Lung (tissue), 12 donors: ENCODE data around the gene CD8A. TPM values are rescaled to one million over a fixed set of nuclear protein-coding genes. Genes with fewer than 3 reads are reported as not detected.

Experiments used
- ATAC-seq: fragments of 200-7000 bp; cut with Tn5 transposase; one replicate; pipeline ENCODE4 v1.9.1; 2020; ENCODE audit warnings: moderate number of reproducible peaks; ENCODE audit not compliant: insufficient read depth, low FRiP score
- DNase-seq, 3 donors: peaks; one replicate each; pipeline ENCODE4 v3.0.0-alpha.2; 2013 to 2017
- H3K27ac ChIP-seq, 2 donors: one replicate each; pipeline ENCODE4 v1.5.1; 2013; ENCODE audit warnings: mild to moderate bottlenecking in 2 of 2, moderate library complexity in 2 of 2, control low read depth in 1 of 2, inconsistent platforms in 1 of 2, low read depth in 1 of 2, low read length in 1 of 2
- H3K27me3 ChIP-seq, 3 donors: one replicate each; pipeline ENCODE4 v1.5.1; 2013; ENCODE audit warnings: low read length in 2 of 3; ENCODE audit not compliant: control insufficient read depth in 3 of 3, insufficient read depth in 3 of 3
- H3K36me3 ChIP-seq, 4 donors: one replicate each; pipeline ENCODE4 v1.5.1; 2013; ENCODE audit warnings: low read length in 4 of 4, mild to moderate bottlenecking in 1 of 4, moderate library complexity in 1 of 4; ENCODE audit not compliant: control insufficient read depth in 4 of 4, insufficient read depth in 4 of 4
- H3K4me1 ChIP-seq, 5 donors: one replicate each; pipeline ENCODE4 v1.5.1; 2013; ENCODE audit warnings: low read length in 5 of 5, mild to moderate bottlenecking in 2 of 5, moderate library complexity in 1 of 5; ENCODE audit not compliant: control insufficient read depth in 5 of 5, insufficient read depth in 5 of 5
- H3K4me3 ChIP-seq: one replicate; pipeline ENCODE4 v1.5.1; 2013; ENCODE audit warnings: mild to moderate bottlenecking, control low read depth, moderate library complexity
- H3K9ac ChIP-seq, 2 donors: one replicate each; pipeline ENCODE4 v1.5.1; 2013; ENCODE audit warnings: low read length in 2 of 2, control low read depth in 1 of 2; ENCODE audit not compliant: insufficient read depth in 1 of 2
- H3K9me3 ChIP-seq, 4 donors: one replicate each; pipeline ENCODE4 v1.5.1; 2013; ENCODE audit warnings: low read length in 3 of 4, mild to moderate bottlenecking in 1 of 4, moderate library complexity in 1 of 4; ENCODE audit not compliant: control insufficient read depth in 4 of 4, insufficient read depth in 3 of 4
- CTCF ChIP-seq: IDR thresholded peaks from 2 replicates; pipeline ENCODE4 v1.5.1; 2012; ENCODE audit warnings: mild to moderate bottlenecking; ENCODE audit errors: control extremely low read depth, extremely low read depth
- WGBS, 2 donors: extraction: QIAGEN DNeasy Blood & Tissue Kit; methylation state at CpG; one replicate each; pipeline ENCODE4 v1.1.7; 2013; 5-methylcytosine and 5-hydroxymethylcytosine counted together
- polyA plus RNA-seq, 2 donors: library from polyadenylated mRNA; stranded (reverse); fragments of 200-250 nt; gene quantifications; one replicate each; pipeline ENCODE4 v1.2.1, GENCODE V29; 2013
- total RNA-seq, 2 donors: library from RNA; depleted of rRNA in 1 of 2; stranded (reverse); fragments of >200 nt in 1 of 2; gene quantifications; one replicate each; pipeline ENCODE4 v1.2.1, GENCODE V29; 2014 to 2021
- donor health status: control.
- donor health status: control.
- donor health status: Bipolar disorder and iron deficiency.
- donor health status: healthy.
- donor health status: DM: yes; HTN: yes; CAD: no.

CD8A gene
- total and polyA plus RNA-seq, 4 donors, result 1.1 to 3.7 (median 3.0) TPM

- DNase-seq (no peak), ATAC-seq (no peak)
- Histone ChIP-seq H3K4me1 (peaks cover 0 to 20% (median 6%) of the 10 kb centered on the region in 5 donors), H3K9ac (no peak overlapping the region), H3K4me3 (no peak overlapping the region), H3K9me3 (peaks cover 0 to 4% (median 0%) of the 10 kb centered on the region in 4 donors), H3K36me3 (no peaks in the 10 kb centered on the region), H3K27me3 (peaks cover 0 to 29% (median 27%) of the 10 kb centered on the region in 3 donors), H3K27ac (no peak overlapping the region)
- TF ChIP-seq CTCF, result no peak
- WGBS, 2 donors, result 14 to 18% methylated on average over 41 to 43 of the region's 43 CpGs
Observed at GRCh38 chr2:86809481-86810121, 18.9 kb upstream of the CD8A start.

GRCh38 chr2:86808315-86809161, 17.8 kb upstream of the CD8A start:
- Histone ChIP-seq H3K4me3 (no peak overlapping the region), H3K4me1 (peaks cover 0 to 20% (median 6%) of the 10 kb centered on the region in 5 donors), H3K36me3 (no peaks in the 10 kb centered on the region), H3K9me3 (peaks cover 0 to 4% (median 0%) of the 10 kb centered on the region in 4 donors), H3K9ac (no peak overlapping the region), H3K27me3 (peaks cover 0 to 29% (median 27%) of the 10 kb centered on the region in 3 donors), H3K27ac (no peak overlapping the region)
- peak; percentile 94 for ATAC-seq
- 11% methylated on average over 36 of the region's 36 CpGs for WGBS, 2 donors
- TF ChIP-seq CTCF, result peak; percentile 94
- peak; percentile 86 to 90 (median 89) for DNase-seq

DNA sequence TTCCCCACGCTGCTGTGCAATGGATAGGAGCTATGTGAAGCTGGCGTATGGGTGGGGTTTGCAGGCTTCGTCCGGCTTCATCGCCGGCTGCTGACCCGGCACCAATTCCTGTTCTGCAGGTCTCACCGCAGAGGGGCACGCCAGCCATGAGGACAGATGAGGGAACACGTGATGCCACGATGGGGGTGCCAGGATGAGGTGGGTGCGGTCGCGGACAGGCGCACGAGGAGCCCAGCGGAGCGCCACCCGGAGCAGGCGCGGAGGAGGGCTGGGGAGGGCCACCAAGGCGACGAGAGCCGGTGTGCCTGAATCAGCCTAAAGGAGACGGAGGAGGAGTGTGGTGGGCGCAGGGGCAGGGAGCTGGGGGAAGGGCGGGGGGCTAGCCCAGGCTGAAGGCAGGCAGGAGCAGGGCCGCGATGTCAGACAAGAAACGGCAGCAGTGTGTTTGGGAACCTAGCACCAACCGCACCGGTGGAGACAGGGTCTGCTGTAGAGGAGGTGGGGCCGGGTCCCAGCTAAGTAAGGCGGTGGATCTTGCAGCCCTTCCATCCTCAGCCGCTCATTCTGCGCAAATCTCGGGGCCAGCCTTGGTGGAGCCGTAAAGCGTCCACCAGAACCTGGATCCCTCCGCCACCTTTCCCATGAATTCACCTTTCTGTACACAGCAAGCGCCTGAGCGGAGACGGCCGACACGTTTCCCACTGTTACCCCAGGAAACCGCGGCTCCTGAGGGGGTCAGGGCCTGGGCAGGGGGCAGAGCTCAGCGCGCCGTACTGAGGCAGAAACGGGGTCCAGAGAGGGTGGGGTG, 17.0 kb upstream of the CD8A start:
- no peak for TF ChIP-seq CTCF
- WGBS, 2 donors, result 1 to 2% methylated on average over 49 to 51 of the region's 51 CpGs
- H3K9me3 ChIP-seq, result peaks cover 0 to 4% (median 0%) of the 10 kb centered on the region in 4 donors
- no peak overlapping the region for H3K9ac ChIP-seq
- peak; percentile 39 for ATAC-seq
- peaks cover 0 to 20% (median 6%) of the 10 kb centered on the region in 5 donors for H3K4me1 ChIP-seq
- H3K36me3 ChIP-seq, result no peaks in the 10 kb centered on the region
- H3K27ac ChIP-seq, result no peak overlapping the region
- H3K27me3 ChIP-seq, result peaks cover 0 to 29% (median 27%) of the 10 kb centered on the region in 3 donors
- no peak overlapping the region for H3K4me3 ChIP-seq
- DNase-seq, result peak in 2 of 3 donors; percentile 46 to 58
